GM19043 (cell line): ENCODE measurements around the gene TTC27.
"Not testable (repeated sequence)": the region's sequence is repeated elsewhere in the genome, so short reads cannot be mapped to it uniquely, and the experiment has no call there.

Experiments
- ATAC-seq: cut with Tn5 transposase; IDR thresholded peaks from one replicate; pipeline ENCODE4 v1.9.1; 2021; ENCODE audit warnings: low read depth; ENCODE audit not compliant: unreplicated experiment

TTC27 gene

GRCh38 chr2:32750880-32751279 lies 123.0 kb downstream of the TTC27 start:
- ATAC-seq: no peak

- no peak for ATAC-seq
These were observed 124.4 kb downstream of the TTC27 start for GRCh38 chr2:32752205-32752604.

GRCh38 chr2:32752952-32753351 lies 125.1 kb downstream of the TTC27 start:
- ATAC-seq: no peak

- ATAC-seq: not testable (repeated sequence)
These were observed 126.8 kb downstream of the TTC27 start for GRCh38 chr2:32754676-32755075.

GRCh38 chr2:32755666-32756065 lies 127.8 kb downstream of the TTC27 start:
- ATAC-seq: no peak

GRCh38 chr2:32756074-32756727 lies 128.4 kb downstream of the TTC27 start:
- ATAC-seq: no peak

- no peak for ATAC-seq
These were observed 130.4 kb downstream of the TTC27 start for GRCh38 chr2:32758232-32758631.

GRCh38 chr2:32760628-32761027 lies 132.8 kb downstream of the TTC27 start:
- ATAC-seq: no peak

GRCh38 chr2:32768387-32769174 lies 140.7 kb downstream of the TTC27 start:
- no peak for ATAC-seq

GRCh38 chr2:32770360-32770759 lies 142.5 kb downstream of the TTC27 start:
- no peak for ATAC-seq

- no peak for ATAC-seq
These were observed 145.0 kb downstream of the TTC27 start for GRCh38 chr2:32772638-32773447.

- no peak for ATAC-seq
These were observed 145.6 kb downstream of the TTC27 start for GRCh38 chr2:32773448-32773808.

GRCh38 chr2:32775954-32776353 lies 148.1 kb downstream of the TTC27 start:
- ATAC-seq: no peak

GRCh38 chr2:32777714-32778113 lies 149.9 kb downstream of the TTC27 start:
- ATAC-seq: no peak

GRCh38 chr2:32780961-32781360 lies 153.1 kb downstream of the TTC27 start:
- no peak for ATAC-seq

- ATAC-seq: no peak
These were observed 155.6 kb downstream of the TTC27 start for GRCh38 chr2:32783469-32783868.

GRCh38 chr2:32783933-32784332 lies 156.1 kb downstream of the TTC27 start:
- ATAC-seq: no peak

- no peak for ATAC-seq
These were observed 159.4 kb downstream of the TTC27 start for GRCh38 chr2:32787207-32787606.

- no peak for ATAC-seq
These were observed 160.3 kb downstream of the TTC27 start for GRCh38 chr2:32788114-32788513.

GRCh38 chr2:32792416-32792815 lies 164.6 kb downstream of the TTC27 start:
- no peak for ATAC-seq

GRCh38 chr2:32798829-32799228 lies 171.0 kb downstream of the TTC27 start:
- no peak for ATAC-seq
